Activated CD4-positive, alpha-beta T cell treated with anti-CD3 and anti-CD28 coated beads for 4 hours (primary cell): ENCODE results near the gene IQGAP2.
A peak's percentile ranks its signal among the peaks of the same experiment; 100 is the strongest.
"Not testable (repeated sequence)": the region's sequence is repeated elsewhere in the genome, so short reads cannot be mapped to it uniquely, and the experiment has no call there.

ENCODE experiments used
- DNase-seq, 2 donors: peaks; one replicate each; pipeline ENCODE4 v3.0.0-alpha.2; 2020

The IQGAP2 gene

DNA sequence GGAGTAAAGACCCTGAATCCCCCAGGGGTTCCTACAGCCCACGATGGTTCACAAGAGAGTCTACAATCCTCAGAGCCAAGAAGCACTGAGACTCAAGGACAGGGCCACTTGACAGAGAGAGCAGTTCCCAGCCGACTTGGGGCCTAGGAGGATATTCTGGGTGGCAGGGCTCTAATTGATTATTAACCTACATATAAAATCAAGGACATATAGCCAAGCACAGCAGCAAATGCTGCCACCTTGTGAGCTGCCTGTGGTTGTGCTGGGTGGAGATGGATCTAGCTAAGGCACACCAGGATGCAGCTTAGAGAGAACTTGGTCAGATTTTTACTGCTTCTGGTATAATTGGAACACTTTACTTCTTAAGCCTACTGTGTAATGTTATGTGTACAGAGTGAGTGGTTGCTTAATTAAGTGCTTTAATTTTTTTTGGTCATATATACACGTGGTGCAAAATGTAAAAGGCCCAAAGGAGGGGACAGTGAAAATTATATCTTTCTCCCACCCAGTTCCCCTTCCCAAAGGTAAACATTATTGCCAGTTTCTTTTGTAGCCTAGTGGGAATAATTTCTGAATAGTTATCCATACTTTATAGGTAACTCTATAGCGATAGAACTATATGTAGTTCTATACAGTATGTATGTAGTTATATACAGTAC is 141.3 kb downstream of the IQGAP2 start:
- peak; percentile 63 to 66 for DNase-seq

DNA sequence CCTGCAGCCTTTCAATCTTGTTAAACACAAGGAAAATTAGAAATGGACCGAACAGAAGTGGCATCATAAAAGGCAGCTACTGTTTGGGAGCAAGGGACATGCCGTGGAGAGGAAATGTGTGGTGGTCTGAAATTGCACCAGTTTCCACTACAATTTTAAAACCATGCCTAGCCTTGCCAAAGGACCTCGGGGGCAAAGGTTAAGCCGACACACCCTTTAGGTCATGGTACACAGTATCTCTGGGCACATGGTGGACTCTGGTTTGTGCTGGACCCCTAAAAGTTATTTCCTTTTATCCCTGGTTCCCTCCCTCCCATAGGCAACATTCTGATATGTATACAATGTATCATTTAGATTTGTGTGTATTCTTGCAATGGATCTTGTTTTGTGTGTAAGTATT is 142.1 kb downstream of the IQGAP2 start:
- DNase-seq, result no peak

DNA sequence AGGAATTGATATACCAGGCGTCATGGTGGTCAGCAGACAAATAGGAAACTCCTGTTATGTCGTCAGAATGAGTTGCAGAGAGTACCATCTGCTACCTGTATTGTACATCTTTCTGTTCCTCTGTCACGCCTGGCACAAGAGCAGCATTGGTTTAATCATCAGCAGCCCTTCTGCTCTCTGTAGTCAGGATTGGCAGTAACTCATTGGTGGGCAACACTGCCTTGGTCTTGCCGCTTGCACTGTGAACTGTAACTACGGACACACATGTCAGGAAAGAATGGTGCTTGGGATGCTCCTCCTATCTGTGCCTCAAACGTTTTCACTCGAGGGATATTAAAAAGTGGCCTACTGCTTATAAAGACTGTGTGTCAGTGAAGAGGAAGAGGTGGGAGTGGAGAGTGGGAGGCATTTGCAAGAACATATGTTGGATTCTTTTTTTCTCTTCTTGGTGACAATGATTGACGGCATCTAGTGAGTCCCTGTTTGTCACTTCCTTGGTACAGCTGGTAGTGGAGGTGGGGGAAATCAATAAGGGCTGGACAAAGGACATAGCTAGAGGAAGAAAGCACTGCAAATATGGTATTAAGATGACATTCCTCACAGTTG is 143.5 kb downstream of the IQGAP2 start:
- peak; percentile 47 to 54 for DNase-seq

DNA sequence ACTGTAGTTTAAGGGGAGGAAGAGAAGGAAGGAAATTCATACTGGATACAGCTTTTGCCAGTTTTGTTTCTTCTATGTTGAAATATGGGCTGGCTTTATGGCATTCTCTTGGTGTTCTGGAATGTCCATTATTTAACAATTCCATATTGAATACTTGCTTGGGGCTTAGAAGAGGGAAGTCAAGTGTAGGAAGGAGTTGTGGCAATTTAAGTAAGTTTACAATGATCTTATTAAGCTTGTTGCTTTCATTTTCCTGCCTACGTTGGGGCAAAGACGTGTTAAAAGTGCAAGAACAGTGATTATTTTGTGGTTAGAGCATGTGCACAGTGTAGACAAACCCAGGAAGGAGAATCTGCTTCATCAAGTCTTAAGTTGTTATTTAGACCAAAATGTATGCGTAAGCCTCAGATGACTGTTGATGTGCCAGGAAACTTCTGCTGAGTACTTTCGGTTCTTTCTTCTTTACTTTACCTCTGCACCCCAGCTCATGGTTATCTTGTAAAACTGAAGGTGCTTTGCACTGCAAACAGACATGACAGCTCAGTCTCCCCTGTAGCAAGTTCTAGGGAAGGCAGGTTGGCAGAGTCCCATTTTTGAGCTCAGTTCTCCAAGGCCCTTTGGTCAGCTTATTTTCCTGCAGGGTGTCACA is 144.3 kb downstream of the IQGAP2 start:
- DNase-seq, result peak; percentile 47 to 50

DNA sequence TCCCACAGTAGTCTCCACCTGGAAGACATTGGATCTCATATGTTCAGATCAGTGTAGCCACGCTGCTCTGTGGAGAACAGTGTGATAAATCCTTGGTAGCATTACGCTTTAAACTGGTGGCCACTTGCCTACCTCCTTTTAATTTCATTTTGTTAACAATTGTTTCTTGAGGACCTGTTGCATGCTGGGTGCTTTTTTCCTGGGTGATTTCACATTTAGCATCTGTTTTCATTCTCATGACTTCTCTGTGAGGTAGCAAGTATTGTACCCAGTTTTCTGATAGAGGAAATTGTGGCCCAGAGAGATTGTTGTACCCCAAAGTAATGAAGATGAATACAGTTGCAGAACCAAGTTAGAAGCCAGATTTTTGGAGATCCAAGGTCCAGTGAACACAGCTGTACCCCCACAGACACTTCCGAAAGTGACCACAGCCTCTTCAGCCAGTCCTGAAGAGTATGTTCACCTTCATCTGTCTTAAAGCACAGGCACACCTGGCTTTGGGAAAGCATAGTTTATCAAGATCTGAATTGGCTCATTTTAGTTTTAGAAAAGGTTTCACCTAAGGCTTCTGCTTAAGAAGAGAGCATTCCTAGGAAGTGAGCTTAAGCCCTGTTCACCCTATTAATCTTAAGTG is 144.9 kb downstream of the IQGAP2 start:
- no peak for DNase-seq

DNA sequence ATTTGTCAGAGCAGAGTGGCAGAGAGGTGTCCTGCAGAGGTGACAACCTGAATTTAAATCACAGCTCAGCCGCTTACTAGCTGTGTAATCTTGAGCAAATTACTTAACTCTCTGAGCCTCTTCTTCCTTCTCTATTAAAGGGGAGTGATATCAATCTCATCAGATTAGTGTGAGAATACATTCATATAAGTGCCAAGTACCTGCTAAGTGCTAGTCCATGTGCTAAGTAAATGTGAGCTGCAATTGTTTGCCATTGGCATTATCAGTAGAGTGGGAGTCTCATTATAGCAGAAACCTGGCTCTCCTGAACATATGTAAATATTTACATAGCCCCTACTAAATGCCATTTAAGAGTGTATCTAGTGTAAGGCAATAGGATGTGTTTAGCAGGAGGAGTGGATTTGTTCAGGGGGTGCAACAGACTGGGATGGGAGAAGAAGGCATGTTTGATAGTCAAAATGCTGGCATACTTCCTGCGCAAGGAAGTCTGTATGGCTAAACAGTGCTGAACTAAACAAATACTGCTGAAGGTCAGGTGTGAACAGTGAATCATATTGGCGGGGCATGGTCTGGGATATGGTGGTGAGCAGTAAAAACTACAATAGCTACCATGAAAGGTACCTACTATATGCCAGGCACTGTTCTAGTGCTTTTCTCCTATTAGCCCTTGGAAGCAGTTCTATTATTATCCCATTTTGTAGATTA is 145.6 kb downstream of the IQGAP2 start:
- DNase-seq, result no peak

DNA sequence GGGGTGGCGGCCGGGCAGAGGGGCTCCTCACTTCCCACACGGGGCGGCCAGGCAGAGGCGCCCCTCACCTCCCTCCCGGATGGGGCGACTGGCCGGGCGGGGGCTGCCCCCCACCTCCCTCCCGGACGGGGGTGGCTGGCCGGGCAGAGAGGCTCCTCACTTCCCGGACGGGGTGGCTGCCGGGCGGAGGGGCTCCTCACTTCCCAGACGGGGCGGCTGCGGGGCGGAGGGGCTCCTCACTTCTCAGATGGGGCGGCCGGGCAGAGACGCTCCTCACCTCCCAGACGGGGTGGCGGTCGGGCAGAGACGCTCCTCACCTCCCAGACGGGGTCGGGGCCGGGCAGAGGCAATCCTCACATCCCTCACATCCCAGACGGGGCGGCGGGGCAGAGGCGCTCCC is 147.8 kb downstream of the IQGAP2 start:
- not testable (repeated sequence) for DNase-seq

DNA sequence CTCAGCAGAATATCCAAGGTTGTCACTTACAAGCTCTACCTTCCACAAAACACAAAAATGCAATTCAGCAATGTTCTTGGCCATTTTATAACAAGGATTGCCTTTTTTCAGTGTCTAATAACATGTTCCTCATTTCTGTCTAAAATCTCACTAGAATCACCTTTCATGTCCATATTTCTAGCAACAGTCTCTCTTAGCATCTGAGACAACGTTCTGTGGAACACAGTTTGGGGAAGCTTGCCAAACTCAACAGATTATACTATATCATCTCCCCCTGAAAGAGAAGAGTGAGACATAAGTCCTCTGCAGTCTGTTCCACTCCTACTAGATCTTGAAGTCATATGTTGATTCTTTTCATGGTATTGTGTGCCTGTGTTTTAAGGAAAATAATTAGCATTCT is 149.5 kb downstream of the IQGAP2 start:
- no peak for DNase-seq

DNA sequence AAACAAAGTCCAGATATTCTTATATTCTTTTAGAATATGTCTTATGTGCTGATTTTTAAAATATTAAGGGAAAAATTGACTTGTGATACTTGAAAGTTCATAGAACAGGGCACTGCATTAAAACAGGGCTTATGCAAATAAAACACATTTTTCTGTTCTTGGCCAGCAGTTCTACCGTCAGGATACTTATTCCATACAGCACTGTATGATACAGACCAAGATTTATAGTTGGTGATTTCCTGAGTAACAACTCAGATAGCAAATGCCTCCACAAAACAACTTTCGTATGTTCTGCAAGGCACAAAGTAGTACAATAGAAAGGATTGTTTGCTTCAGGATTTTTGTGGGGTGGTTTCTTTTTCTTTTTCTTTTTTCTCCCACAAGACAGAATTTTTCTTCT is 150.2 kb downstream of the IQGAP2 start:
- no peak for DNase-seq

DNA sequence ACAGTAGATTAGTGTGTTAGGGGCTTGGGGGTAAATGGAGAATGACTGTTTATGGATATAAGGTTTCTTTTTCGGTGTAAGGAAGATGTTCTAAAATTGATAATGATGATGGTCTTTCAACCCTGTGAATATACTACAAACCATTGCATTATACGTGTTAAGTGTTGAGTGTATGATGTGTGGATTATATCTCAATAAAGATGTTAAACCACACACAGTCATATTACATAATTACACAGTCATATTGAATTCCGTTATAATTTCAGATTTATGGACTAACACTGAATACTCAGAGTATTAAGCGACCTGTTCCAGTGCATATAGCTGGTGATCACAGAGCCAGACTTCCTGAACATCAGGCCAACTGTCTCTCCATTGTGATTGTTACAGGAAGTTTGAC is 152.0 kb downstream of the IQGAP2 start:
- DNase-seq, result no peak

DNA sequence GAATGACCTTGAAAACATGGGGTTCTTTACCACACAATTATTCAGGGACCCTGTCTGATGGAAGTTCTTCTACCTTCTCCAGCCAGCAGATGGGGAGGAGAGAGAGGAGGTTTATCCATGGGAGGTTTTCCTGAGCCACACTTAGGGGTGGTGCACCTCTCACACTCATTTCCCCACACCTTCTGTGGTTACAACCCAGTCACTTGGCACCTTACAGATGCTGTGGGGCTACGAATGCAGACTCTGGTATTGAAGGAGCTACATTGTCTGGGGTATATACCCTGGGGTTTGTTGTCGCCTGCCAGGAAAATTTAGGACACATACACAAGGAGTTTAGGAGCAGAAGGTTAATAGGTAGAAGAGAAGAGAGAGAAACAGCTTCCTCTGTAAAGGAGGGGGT is 152.6 kb downstream of the IQGAP2 start:
- DNase-seq, result no peak

DNA sequence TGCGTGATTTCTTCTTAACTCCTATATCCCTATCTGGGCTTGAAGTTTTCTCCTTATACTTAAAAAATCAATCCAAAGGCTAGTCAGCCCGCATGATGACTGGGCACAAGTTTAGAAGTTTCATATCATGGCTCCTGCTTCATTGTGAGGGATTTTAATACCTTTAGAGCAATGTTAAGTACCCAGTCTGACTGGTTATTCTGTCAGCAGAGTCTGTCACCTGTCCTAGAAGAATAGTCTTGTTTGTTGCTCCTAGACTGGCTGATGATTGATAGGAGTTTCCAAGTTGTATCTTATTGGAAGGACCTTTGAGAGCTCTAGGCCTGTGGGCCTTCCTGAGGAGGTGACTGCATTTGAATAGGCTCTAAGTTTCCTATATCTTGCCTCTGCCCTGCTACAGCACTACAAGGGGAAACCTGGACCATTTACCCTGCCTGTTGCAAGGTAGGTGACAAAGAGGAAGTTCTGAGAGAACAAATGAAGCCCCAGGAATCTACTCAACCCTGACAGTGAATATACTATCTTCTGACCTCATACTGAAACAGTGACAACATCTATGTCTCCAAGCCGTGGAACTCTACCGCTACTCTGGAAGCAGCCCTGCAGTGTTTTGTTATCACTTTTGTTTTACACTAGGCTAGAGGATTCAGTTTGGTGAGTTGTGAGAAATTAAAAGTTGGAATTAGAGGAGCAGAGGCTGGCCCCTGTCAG is 153.6 kb downstream of the IQGAP2 start:
- no peak for DNase-seq

DNA sequence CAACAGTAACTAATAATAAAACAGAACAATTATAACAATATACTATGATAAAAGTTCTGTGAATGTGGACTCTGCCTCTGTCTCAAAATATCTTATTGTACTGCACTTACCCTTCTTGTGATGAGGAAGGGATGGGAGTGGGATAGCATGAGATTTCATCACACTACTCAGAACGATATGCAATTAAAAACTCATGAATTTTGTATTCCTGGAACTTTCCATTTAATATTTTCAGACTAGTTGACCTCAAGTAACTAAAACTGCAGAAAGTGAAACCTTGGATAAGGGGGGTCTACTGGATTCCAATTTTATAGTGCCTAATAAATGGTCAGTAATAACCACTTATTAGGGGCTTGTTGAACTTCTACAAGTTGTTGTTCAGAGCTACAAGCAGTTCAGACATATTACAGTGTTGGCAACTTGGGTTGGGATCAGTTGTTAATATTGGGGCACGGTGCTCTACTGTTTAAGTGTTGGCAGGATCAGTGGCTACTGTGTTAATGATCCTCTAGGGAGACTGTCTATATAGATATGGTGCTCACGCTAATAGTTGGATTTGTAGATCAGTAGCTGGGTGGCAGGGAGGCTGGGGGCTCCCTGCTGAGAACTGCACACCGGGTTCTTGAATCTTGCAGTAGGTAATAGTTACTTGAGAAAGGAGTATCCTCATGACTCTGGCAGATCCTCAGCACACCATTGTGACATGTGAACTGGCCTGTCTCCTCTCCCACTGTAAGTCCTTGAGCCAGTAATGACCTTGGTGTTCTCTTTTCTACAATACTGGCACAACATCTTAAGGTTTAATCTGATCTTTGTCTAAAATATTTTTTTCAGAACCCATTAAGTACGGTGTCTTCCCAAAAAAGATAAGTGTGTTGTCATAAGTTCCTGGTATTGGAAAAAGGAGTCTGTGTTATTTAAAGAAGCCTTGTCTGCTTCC is 158.1 kb downstream of the IQGAP2 start:
- DNase-seq, result no peak

DNA sequence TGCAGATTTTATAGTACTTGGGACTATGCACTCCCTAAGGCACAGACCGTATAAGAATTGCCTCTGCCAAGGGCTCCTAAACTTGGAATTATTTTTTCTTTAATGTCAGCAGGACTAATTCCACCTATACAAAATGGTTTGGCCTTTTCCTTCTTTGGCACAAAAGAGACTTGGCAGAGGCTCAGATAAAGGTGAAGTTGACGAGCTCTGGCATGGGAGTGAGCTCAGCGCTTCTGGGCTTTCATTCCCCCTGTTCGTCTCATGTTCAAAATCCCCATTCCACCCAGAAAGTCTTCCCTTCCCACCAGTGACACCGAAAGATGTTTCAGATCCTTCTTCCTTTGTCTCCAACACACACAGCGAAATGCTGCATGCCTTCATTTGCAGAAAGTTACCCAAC is 158.9 kb downstream of the IQGAP2 start:
- DNase-seq, result no peak

DNA sequence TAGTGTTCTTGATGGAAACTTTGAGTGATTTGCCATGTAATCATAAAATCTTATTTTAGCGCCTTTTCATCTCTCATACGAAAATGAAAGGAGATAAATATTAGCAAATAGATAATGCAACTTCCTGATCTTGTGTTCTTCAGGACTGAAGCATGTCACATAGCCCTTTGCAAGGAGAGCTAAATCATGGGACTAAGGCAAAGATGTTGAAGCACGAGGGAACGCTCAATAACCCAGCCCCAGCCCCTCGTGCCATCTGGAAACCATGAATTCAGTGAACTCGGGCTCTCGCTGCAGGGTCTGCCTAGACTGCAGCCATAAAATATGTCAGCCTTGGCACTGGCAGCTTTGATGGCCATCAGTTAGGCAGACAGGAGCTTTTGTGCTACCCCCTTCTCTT is 161.9 kb downstream of the IQGAP2 start:
- DNase-seq, result no peak

DNA sequence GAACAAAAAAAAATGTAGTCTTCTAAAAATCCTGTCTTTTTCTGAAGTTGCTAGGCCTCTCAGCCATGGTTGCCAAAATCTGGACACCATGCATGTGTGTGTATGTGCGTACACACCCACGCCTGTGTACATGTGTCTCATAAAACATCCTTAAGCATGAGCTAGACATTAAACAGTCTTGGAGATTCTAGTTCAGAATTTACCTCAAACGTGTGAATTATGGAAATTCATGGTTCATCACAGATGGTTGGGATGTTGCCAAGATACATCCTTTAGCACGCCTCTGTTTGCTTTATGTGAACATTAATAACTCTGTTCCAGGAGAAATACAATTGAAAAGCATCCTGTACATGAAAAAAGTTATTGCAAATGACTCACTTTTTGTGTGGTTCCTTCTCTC is 167.1 kb downstream of the IQGAP2 start:
- no peak for DNase-seq

DNA sequence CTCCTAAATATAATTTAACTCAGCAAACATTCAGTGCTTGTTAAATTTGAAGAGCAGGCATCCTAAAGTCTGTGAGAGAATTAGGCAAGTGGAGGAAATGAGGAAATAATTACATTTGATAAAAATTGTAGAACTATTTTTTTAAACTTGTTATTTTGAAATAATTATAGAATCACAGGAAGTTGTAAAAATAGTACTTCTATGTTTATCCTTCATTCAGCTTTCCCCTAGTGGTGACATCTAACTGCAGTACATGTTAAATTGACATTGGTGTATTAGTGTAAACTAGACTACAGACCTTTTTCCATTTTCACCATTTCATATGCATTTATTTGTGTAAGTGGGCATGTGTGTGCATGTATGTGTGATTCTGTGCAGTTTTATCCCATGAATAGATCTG is 168.5 kb downstream of the IQGAP2 start:
- DNase-seq, result no peak

DNA sequence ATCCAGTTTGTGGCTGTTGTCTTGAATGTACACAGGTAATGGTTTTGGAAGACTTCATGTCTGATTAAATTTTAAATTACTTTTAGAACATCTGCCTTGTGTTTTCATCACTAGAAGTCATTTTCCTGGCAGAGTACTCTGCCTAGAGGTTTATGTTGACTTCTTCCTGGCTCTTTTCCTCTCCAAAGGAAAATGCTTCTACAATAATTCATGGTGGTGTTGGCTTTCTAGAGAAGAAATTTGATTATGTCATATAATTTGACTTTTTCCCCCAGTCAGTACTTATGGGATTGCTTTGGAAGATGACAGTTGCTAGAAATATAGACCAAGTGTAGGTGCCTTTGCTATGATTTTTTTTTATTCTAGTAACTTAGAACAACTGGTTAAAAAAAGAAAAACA is 173.4 kb downstream of the IQGAP2 start:
- no peak for DNase-seq

DNA sequence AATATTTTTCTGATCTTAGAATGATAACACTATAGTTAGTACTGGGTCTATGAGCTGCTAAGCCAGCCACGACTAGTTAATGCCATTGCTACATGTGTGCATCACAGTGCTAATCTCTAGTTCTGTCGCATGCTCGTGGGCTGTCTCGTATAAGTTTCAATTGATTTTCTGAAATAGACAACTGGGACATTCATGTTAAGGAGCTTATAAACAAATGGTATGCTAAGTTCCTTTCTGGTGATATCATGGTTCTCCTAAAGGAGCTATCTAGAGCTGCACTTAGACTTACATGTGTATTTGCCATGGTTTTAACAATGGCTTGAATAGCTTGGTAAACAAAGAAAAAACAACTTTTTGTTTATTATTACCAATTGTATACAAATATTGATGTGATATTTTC is 173.9 kb downstream of the IQGAP2 start:
- DNase-seq, result no peak

DNA sequence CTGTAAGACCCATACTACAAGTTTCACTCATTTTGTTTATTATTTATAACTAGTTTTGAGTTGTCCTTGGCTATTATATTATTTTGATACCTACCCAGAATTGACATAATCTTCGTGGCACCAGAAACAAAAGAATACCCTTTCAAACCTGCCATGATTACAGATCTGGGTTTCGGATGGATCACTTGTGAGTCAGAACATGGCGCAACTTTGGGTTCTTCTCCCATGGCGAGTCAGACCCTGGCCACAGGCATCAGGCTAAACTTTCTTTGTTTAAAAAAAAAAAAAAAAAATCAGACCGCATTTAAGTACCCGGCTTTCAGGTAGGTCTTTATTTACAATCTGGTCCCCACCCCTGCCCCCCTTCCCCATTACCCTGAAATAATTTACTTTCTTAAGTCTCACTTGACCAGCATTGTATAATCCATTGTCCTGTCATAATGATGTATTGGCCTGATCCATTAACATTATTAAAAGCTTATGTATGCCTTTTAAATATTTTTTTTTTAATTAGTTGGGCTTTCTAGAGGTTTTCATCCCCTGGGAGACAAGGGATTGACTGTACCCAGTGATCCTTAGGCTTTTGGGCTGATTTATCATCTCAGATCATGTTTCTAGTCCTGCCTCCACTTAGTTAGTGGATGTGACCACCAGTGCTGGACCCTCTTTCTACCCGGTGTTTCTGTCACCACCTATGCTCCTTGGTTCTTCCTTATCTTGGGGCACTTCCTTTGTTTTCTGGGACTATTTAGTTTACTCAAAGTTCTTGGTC is 176.3 kb downstream of the IQGAP2 start:
- DNase-seq, result no peak

DNA sequence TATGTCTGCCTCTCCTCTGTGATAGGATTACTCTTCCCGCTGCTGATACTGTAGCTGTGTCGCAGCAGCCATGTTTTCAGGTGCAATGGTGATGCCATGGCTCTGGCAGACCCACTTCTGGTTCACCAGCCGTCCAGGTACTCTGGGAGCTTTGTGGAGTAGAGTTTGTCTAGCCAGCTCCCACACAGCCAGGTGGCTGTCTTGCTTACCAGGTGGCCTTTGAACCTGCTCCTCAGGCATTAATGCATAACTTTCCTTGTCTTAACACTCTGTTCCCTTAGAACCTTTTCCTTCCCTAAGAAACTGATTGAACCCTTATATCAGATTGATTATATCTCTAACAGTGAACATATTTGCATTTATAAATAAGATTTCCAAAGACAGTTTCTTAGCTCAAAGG is 177.9 kb downstream of the IQGAP2 start:
- no peak for DNase-seq
